ENCODE measurements around the gene SHCBP1. TPM values are rescaled to one million over a fixed set of nuclear protein-coding genes. Genes with fewer than 3 reads are reported as not detected.
"Not testable (repeated sequence)": the region's sequence is repeated elsewhere in the genome, so short reads cannot be mapped to it uniquely, and the experiment has no call there.

SHCBP1 gene
- total RNA-seq, 1 experiment from 2014 or later = 58.3 TPM

- H3K4me3 ChIP-seq = no peak overlapping the region
These were observed 52.5 kb downstream of the SHCBP1 start for GRCh38 chr16:46568472-46569230.

GRCh38 chr16:46562979-46563378, 58.2 kb downstream of the SHCBP1 start:
- H3K27me3 ChIP-seq = no peaks in the 10 kb centered on the region; the same call in 1 of the 2 replicates
- H3K36me3 ChIP-seq = no peaks in the 10 kb centered on the region
- H3K9me3 ChIP-seq = no peaks in the 10 kb centered on the region
- no peak overlapping the region for H3K4me3 ChIP-seq
- no peak for DNase-seq

More at GRCh38 chr16:46568472-46569230, 52.5 kb downstream of the SHCBP1 start:
- DNase-seq = no peak
- Histone ChIP-seq H3K27me3 (no peaks in the 10 kb centered on the region), H3K9me3 (no peaks in the 10 kb centered on the region), H3K36me3 (no peaks in the 10 kb centered on the region)

- Histone ChIP-seq H3K36me3 (no peaks in the 10 kb centered on the region), H3K9me3 (no peaks in the 10 kb centered on the region; the same call in 1 of the 2 replicates), H3K4me3 (no peak overlapping the region), H3K27me3 (no peaks in the 10 kb centered on the region; the same call in 1 of the 2 replicates)
- DNase-seq = no peak
These were observed 63.2 kb downstream of the SHCBP1 start for GRCh38 chr16:46558018-46558417.

- Histone ChIP-seq H3K9me3 (no peaks in the 10 kb centered on the region; the same call in 1 of the 2 replicates), H3K27me3 (no peaks in the 10 kb centered on the region), H3K36me3 (no peaks in the 10 kb centered on the region), H3K4me3 (no peak overlapping the region)
- DNase-seq = no peak
These were observed 65.2 kb downstream of the SHCBP1 start for GRCh38 chr16:46555951-46556350.

- not testable (repeated sequence) for H3K27me3 ChIP-seq, H3K9me3 ChIP-seq, H3K4me3 ChIP-seq, H3K36me3 ChIP-seq
- DNase-seq = peak; percentile 76
These were observed 66.7 kb downstream of the SHCBP1 start for GRCh38 chr16:46554435-46554834.

- Histone ChIP-seq H3K9me3 (no peaks in the 10 kb centered on the region), H3K4me3 (no peak overlapping the region), H3K36me3 (no peaks in the 10 kb centered on the region), H3K27me3 (no peaks in the 10 kb centered on the region; the same call in 1 of the 2 replicates)
- no peak for DNase-seq
These were observed 71.7 kb downstream of the SHCBP1 start for GRCh38 chr16:46549477-46549876.

Other genes starting within 250 kb of the SHCBP1 start
- 134 and 163 TPM in 2 replicates for gene VPS35, start 67.8 kb upstream of the SHCBP1 start, total RNA-seq (2014; rRNA removed; shearing (Covaris generic); ENCODE audit: low replicate concordance)
- 58.2 and 68.2 TPM in 2 replicates for gene ORC6, start 68.3 kb upstream of the SHCBP1 start, total RNA-seq (2014; rRNA removed; shearing (Covaris generic); ENCODE audit: low replicate concordance)
- gene MYLK3, start 127.0 kb upstream of the SHCBP1 start, total RNA-seq (2014; rRNA removed; shearing (Covaris generic); ENCODE audit: low replicate concordance) = 0.10 and 0.64 TPM in 2 replicates
- gene C16orf87, start 209.8 kb upstream of the SHCBP1 start, total RNA-seq (2014; rRNA removed; shearing (Covaris generic); ENCODE audit: low replicate concordance) = 13.6 and 32.5 TPM in 2 replicates

Measured in MG63 (cell line).